Neural cell (in vitro differentiated cells): Measurements from ENCODE around the gene PRKCA.

Experiments used
- CTCF ChIP-seq: fragments of 450-650 bp; IDR thresholded peaks from 2 replicates; pipeline ENCODE4 v1.5.1; 2014; ENCODE audit warnings: antibody characterized with exemption, mild to moderate bottlenecking, moderate library complexity; ENCODE audit not compliant: poor library complexity, severe bottlenecking
- EP300 ChIP-seq: fragments of 450-650 bp; conservative IDR thresholded peaks from 2 replicates; pipeline ENCODE4 v1.6.1; 2014; ENCODE audit warnings: antibody characterized with exemption, mild to moderate bottlenecking, moderate library complexity; ENCODE audit not compliant: poor library complexity, severe bottlenecking
- EZH2 ChIP-seq: fragments of 200-600, 300-800 bp; shearing (Covaris generic), sonication (generic); IDR thresholded peaks from 2 replicates; pipeline ENCODE4 v1.6.1; 2014; ENCODE audit warnings: antibody characterized with exemption, low read length, borderline replicate concordance, mild to moderate bottlenecking; ENCODE audit not compliant: insufficient read depth, poor library complexity, severe bottlenecking
- MXI1 ChIP-seq: fragments of 450-650 bp; conservative IDR thresholded peaks from 2 replicates; pipeline ENCODE4 v1.6.1; 2014; ENCODE audit warnings: antibody characterized with exemption, mild to moderate bottlenecking; ENCODE audit not compliant: poor library complexity, severe bottlenecking
- POLR2AphosphoS5 ChIP-seq: IDR thresholded peaks from 2 replicates; pipeline ENCODE4 v1.6.1; 2012
- RAD21 ChIP-seq: fragments of 450-650 bp; conservative IDR thresholded peaks from 2 replicates; pipeline ENCODE4 v1.6.1; 2014; ENCODE audit warnings: antibody characterized with exemption, mild to moderate bottlenecking, moderate library complexity
- REST ChIP-seq: IDR thresholded peaks from 2 replicates; pipeline ENCODE4 v1.6.1; 2012; ENCODE audit warnings: borderline replicate concordance
- SMC3 ChIP-seq: fragments of 450-650 bp; conservative IDR thresholded peaks from 2 replicates; pipeline ENCODE4 v1.6.1; 2014; ENCODE audit warnings: antibody characterized with exemption, mild to moderate bottlenecking, moderate library complexity; ENCODE audit not compliant: poor library complexity
- TAF1 ChIP-seq: IDR thresholded peaks from 2 replicates; pipeline ENCODE4 v1.6.1; 2012; ENCODE audit warnings: low read depth

GRCh38 chr17:66359351-66359750, 56.9 kb downstream of the PRKCA start:
- TF ChIP-seq CTCF (no peak), POLR2AphosphoS5 (no peak), RAD21 (no peak), MXI1 (no peak), REST (no peak), EP300 (no peak), TAF1 (no peak), EZH2 (no peak), SMC3 (no peak)
